GM15510 (cell line): ENCODE results near the gene AP1S1.

Experiments used
- POLR2A ChIP-seq: IDR thresholded peaks from 3 replicates; pipeline ENCODE4 v1.6.1; 2011; ENCODE audit warnings: borderline replicate concordance; ENCODE audit not compliant: insufficient read length; ENCODE audit errors: extremely low read depth

The AP1S1 gene

GRCh38 chr7:101123703-101124068 lies 30.6 kb upstream of the AP1S1 start:
- TF ChIP-seq POLR2A, result no peak

DNA sequence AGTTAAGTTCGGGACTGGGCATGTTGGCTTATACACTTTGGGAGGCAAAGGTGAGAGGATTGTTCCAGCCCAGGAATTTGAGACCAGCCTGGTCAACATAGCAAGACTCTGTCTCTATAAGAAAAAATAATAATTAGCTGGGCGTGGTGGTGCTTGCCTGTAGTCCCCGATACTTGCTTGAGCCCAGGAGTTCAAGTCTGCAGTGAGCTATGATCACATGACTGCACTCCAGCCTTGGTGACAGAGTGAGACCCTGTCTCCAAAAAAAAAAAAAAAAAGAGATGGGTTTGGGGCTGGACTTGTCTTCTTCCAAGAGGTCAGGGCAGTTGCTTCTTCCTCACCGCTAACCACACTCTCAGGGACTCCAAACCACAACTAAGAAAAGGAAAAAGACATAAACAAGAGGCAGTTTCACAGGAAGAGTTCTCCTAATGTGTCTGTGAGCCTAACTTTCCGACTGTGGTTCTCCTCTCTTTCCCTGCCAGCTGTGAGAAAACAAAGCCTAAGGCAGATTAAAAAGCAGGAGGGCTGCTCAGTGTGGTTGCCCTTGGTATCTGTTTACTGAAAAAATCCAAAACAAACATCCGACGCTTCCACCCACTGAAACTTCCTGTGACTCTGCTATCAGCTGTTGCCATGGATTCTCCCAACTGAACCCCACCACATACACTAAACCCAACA lies 29.8 kb upstream of the AP1S1 start:
- TF ChIP-seq POLR2A, result no peak

DNA sequence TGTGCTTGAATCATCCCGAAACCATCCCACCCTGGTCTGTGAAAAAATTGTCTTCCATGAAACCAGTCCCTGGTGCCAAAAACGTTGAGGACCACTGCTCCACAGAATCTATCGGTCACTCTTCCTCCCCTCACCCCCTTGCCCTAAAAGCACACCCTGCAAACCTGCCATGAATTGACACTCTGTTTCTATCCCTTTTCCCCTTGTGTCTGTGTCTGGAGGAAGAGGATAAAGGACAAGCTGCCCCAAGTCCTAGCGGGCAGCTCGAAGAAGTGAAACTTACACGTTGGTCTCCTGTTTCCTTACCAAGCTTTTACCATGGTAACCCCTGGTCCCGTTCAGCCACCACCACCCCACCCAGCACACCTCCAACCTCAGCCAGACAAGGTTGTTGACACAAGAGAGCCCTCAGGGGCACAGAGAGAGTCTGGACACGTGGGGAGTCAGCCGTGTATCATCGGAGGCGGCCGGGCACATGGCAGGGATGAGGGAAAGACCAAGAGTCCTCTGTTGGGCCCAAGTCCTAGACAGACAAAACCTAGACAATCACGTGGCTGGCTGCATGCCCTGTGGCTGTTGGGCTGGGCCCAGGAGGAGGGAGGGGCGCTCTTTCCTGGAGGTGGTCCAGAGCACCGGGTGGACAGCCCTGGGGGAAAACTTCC lies 28.2 kb upstream of the AP1S1 start:
- no peak for TF ChIP-seq POLR2A

DNA sequence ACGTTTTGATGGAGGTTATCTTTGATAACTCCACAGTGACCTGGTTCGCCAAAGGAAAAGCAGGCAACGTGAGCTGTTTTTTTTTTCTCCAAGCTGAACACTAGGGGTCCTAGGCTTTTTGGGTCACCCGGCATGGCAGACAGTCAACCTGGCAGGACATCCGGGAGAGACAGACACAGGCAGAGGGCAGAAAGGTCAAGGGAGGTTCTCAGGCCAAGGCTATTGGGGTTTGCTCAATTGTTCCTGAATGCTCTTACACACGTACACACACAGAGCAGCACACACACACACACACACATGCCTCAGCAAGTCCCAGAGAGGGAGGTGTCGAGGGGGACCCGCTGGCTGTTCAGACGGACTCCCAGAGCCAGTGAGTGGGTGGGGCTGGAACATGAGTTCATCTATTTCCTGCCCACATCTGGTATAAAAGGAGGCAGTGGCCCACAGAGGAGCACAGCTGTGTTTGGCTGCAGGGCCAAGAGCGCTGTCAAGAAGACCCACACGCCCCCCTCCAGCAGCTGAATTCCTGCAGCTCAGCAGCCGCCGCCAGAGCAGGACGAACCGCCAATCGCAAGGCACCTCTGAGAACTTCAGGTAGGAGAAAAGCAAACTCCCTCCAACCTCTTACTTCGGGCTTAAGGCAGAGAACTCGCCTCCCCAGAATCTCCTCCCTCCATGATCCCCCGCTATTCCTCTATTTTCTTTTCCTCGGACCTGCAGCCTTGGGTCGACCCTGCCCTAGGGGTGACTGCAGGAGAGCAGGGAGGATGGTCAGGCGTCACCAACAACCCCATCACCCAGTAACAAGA lies 27.4 kb upstream of the AP1S1 start, which contains the start of gene SERPINE1:
TSS of gene SERPINE1 (plus strand) at position 454 of the 809 bp plus-strand sequence. CDS start 1,290 bp downstream, outside the sequence.
- no peak for TF ChIP-seq POLR2A

DNA sequence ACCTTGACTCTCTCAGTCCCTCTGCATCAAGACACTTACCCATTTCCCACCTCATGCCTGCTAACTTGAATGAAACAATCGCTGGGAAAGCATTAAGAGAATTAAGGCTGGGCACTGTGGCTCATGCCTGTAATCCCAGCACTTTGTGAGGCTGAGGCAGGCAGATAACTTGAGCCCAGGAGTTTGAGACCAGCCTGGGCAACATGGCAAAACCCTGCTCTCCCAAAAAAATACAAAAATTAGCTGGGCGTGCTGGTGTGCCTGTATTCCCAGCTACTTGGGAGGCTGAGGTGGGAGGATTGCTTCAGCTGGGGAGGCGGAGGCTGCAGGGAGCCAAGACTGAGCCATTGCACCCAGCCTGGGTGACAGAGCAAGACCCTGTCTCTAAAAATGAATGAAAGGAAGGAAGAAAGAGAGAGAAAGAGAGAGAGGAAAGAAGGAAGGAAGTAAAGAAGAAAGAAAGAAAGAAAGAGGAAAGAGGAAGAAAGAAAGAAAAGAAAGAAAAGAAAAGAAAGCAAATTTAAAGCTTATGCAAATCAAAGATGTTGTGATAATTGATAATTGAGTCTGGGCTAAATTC lies 26.7 kb upstream of the AP1S1 start:
- TF ChIP-seq POLR2A, result no peak

DNA sequence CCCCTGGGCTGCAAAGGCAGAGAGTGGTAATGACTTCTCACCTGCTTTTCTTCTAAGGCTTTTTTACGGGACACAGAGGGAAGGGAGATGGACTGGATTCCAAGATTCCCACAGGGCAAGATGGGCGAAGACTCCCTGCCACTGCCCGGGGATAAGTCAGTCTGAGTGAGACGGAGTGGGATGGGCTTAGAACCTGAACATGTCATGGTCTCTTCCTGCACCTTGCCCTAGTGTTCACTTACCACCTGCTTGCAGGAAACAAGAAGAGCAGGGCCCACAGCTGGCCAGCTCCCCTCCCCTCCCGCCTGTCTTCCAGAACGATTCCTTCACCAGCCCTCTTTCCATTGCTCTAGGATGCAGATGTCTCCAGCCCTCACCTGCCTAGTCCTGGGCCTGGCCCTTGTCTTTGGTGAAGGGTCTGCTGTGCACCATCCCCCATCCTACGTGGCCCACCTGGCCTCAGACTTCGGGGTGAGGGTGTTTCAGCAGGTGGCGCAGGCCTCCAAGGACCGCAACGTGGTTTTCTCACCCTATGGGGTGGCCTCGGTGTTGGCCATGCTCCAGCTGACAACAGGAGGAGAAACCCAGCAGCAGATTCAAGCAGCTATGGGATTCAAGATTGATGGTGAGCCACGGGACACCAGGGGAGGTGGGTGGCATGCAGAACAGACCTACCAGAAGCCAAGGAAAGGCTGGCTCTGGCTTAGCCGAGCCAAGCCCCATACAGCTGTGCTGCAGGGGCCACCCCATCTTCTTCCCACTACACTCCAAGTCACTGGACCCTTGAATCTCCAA lies 26.0 kb upstream of the AP1S1 start:
- TF ChIP-seq POLR2A, result no peak

GRCh38 chr7:101129603-101130117 lies 24.6 kb upstream of the AP1S1 start:
- no peak for TF ChIP-seq POLR2A

DNA sequence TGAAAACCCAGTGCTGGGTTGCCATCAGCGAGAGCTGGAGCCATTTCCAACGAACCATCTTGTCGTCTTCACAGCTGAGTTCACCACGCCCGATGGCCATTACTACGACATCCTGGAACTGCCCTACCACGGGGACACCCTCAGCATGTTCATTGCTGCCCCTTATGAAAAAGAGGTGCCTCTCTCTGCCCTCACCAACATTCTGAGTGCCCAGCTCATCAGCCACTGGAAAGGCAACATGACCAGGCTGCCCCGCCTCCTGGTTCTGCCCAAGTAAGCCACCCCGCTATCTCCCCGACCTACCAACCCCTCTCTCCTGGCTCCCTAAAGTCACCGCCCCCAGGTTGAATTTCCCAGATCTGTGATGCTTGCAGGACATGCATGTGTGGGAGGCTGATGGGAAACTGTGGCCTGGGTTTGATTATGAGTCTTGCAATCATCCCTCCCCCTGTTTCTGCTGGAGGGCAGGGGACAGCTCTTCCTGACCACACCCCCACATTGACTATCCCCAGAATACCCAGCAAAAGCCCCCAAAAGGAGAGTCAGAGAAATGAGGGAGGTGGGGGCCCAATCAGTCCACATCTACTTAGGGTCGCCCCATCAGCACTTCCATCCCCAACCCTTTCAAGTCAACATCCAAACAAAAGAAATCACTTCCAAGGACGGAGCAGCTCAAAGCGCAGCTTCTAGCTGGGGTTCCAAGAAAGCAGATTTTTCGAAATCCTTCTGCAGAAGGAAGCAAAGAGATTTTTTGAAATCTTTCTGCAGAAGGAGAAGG lies 20.5 kb upstream of the AP1S1 start:
- TF ChIP-seq POLR2A, result no peak

DNA sequence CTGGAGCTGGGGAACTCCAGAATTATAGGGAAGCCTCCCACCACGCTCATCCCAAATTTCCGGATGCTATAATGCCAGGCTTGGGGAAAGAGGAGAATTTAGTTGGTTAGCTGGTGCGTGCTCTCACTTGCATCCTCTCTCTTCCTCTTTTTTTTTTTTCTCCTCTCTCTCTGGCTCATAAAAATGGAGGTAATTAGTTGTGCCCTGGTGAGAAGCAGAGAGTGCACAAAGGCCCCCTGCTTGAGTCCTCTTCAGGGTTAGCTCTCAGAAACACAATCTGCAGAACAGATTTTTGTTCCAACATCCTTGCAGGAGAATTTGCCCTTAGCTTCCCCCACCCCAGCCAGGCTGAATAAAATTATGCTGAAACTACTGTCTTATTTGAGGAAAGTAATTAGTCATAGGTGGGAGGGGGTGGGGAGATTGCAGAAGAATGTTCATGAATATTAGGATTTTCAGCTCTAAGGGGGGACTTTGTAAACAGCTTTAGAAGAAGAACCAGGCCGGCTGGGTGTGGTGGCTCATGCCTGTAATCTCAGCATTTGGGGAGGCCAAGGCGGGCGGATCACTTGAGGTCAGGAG lies 19.8 kb upstream of the AP1S1 start:
- no peak for TF ChIP-seq POLR2A

DNA sequence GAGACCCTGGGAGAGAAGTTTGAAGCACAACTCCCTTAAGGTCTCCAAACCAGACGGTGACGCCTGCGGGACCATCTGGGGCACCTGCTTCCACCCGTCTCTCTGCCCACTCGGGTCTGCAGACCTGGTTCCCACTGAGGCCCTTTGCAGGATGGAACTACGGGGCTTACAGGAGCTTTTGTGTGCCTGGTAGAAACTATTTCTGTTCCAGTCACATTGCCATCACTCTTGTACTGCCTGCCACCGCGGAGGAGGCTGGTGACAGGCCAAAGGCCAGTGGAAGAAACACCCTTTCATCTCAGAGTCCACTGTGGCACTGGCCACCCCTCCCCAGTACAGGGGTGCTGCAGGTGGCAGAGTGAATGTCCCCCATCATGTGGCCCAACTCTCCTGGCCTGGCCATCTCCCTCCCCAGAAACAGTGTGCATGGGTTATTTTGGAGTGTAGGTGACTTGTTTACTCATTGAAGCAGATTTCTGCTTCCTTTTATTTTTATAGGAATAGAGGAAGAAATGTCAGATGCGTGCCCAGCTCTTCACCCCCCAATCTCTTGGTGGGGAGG lies 16.5 kb upstream of the AP1S1 start:
- TF ChIP-seq POLR2A, result no peak

DNA sequence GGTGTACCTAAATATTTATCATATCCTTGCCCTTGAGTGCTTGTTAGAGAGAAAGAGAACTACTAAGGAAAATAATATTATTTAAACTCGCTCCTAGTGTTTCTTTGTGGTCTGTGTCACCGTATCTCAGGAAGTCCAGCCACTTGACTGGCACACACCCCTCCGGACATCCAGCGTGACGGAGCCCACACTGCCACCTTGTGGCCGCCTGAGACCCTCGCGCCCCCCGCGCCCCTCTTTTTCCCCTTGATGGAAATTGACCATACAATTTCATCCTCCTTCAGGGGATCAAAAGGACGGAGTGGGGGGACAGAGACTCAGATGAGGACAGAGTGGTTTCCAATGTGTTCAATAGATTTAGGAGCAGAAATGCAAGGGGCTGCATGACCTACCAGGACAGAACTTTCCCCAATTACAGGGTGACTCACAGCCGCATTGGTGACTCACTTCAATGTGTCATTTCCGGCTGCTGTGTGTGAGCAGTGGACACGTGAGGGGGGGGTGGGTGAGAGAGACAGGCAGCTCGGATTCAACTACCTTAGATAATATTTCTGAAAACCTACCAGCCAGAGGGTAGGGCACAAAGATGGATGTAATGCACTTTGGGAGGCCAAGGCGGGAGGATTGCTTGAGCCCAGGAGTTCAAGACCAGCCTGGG lies 15.9 kb upstream of the AP1S1 start:
- TF ChIP-seq POLR2A, result no peak

GRCh38 chr7:101140339-101140699 lies 14.0 kb upstream of the AP1S1 start:
- TF ChIP-seq POLR2A, result no peak
